ENCODE results near the gene KRT28.
"Not testable (repeated sequence)": the region's sequence is repeated elsewhere in the genome, so short reads cannot be mapped to it uniquely, and the experiment has no call there.

Gene KRT28

DNA sequence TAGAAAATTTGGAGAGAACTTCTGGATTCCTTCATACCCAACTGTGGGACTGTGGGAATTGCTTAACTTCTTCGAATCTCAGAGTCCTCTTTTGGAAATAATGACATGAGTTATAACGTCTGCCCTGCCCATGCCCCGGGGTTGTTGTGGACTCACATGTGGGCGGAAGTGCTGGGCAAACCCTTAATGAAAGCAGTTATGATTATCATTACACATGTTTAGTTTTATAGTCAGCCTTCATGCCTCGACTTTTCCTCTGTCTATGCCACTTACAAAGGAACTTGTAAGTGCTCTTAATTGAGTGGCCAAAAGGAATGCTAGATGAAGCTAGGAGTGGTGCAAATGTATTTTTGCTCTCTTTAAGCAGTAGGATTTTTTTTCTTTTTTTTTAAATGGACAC is 21.3 kb downstream of the KRT28 start:
- no peak for DNase-seq

DNA sequence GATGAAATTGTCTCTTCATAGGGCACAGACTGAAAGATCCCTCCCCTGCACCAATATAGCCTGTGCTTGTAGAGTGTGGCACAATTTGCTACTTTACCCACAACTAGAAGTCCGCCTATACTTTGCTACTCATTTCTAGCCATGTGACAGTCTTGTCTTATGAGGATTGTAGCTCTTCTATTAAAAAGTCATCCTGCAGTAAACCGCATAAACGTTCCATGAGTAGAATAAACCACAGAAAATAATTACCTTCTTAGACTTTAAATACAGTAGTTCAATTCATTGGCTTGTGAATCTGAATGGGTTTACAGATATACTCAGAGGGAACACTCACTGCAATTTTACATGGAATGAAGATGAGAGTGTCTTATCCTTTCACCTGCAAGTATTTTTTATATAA is 21.8 kb downstream of the KRT28 start:
- no peak for DNase-seq

DNA sequence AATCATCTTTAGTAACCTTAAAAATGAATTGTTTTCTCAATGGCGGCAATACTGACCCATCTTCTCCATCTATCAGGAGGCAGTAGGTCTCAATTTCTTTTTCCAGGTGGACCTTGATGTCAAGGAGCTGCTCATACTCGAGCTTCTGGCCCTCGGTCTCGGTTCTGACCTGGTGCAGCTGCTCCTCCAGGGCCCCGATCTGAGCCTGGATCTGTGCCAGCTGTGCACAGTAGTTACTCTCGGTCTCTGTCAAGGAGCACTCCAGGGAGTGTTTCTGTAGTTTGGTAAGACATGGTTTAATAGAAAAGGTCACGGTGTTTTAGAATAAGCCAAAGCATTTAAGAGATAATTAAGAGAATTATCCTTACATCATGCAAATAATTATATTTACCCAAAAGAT is 22.3 kb downstream of the KRT28 start:
- DNase-seq: no peak

DNA sequence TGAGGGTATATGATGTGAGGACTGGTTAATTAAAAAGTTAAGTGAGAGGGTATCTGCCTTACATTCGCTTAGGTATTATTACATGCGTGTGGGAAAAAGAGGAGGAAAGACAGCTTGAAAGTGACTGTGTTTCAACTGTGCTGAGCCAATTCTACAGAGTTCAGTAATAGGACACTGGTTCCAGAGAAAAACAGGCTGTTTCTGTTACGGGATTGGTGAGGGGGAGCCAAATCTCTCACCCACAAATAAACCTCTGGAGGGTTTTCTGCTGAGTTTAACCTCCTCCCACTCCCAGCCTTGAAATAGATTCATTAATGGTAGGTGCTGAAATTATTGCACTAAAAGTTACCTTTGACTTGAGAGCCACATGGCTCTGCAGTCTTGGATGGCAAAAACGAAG is 23.8 kb downstream of the KRT28 start:
- no peak for DNase-seq

DNA sequence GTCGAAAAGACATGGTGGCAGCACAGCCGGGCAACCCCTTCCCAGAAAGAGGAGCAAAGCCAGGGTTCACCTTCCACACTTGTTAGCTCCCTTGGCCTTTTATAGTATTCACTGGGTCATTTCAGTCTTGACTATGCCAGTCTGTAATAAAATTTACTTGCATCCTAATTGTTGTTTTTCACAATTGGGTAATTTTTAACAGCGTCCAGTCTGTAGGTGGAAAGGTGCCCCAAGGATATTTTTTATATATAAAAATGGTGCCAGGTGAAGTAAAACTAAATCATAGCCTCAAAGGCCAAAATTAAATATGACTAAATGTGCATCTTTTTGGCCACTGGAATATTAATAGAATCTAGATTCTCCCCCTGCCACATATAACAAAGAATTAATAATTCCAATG is 27.7 kb downstream of the KRT28 start, which contains the start of gene KRT26:
Gene KRT26 (minus strand): TSS at position 101 of the 400 bp plus-strand sequence. CDS start 88 bp downstream, at position 13.
- no peak for DNase-seq

DNA sequence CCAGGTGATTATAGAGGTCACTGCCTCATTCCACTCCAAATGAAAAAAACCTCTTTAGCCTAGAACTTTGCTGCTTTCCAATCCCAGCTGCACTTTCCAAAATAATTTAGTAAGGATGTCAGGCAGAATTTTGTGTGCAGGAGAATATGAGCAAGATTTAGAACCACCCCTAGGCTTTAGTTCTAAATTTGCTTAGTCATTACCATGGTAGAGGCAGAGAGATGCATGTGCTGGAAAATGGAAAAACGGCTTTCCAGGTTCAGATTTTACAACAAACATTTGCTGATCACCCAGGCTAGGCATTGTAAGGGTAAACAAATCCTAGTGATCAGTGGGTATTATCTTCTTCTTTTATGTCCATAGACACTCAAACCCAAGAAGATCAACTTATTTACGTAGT is 34.1 kb downstream of the KRT28 start:
- DNase-seq: no peak

DNA sequence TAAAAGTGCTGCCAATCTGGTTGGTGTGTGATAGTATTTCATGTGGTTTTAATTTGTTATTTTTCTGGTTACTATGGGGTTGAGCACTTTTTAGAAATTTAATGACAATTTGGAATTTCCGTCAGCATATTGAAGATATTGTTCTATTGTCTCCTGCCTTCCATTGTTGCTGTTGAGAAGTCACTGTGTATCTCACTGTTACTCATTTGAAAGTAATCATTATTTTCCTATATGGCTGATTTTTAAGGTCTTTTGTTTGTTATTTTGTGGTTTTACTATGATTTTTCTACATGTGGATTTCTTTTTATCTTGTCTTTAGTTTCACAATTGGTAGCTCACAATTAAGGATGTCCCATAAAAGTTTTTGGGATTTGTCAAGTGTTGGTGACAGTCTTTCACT is 36.0 kb downstream of the KRT28 start:
- DNase-seq: no peak

DNA sequence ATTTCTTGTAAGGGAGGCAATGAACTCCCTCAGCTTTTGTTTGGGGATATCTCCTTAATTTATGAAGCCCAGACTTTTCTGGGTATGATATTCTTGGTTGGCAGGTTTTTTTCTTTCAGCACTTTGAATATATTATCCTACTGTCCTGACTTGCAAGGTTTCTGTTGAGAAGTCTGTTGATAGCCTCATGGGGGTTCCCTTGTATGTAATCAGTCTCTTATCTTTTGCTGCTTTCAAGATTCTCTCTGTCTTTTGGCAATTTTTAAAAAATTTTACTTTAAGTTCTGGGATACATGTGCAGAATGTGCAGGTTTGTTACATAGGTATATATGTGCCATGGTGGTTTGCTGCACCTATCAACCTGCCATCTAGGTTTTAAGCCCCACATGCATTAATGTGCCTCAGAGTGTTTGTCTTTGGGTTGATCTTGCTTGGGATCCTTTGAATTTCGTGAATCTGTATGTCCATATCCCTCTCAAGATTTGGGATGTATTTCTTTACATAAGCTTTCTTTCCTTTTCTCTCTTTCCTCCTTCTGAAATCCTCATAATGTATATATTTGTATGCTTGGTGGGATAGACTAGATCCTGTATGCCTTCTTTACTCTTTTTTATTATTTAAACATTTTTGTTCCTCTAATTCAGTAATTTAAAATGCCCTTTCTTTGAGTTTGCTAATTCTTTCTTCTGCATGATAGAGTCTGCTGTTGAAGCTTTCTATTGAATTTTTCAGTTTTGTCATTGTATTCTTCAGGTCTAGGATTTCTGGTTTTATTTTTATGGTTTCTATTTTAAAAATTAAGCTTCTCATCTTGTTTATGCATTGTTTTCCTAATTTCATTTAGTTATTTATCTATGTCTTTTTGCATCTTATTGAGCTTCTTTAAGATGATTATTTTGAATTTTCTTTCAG is 39.4 kb downstream of the KRT28 start:
- no peak for DNase-seq

DNA sequence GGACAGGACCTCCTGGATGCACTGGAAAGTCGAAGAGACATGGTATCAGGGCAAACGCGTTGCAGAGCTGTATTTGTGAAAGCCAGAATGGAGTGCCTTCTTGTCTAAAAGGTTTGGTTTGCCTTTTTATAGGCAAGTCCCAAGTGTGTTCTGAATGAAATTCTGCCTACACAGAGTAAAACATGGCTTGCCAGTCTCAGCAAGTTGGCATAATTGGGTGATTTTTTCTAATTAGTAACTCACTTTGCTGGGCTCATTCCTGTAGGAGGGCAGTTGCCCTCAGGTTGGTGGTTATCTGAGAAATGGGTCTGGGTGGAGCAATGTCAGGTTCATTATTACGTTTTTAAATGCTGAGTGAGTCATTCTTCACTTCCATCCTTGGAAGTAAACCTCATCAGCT is 44.5 kb downstream of the KRT28 start, which contains the start of gene KRT25:
Gene KRT25 (minus strand): TSS at position 101 of the 400 bp plus-strand sequence. CDS start 60 bp downstream, at position 41.
- DNase-seq: no peak

DNA sequence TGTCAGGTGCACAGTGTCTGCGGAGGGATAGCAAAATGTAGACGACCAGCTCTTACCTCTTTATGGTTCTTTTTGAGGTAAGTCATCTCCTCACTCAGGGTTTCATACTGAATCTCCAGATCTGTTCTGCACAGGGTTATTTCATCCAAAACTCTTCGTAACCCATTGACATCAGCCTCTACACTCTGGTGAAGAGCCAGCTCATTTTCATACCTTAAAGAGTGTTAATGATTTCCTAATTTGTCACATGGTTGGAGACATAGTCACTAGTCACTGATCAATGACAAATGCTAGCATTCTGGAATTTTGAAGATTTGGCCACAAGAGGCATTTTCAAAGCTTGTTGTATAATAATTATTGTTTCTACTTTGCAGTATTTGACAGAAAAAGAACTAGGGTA is 46.0 kb downstream of the KRT28 start:
- no peak for DNase-seq

DNA sequence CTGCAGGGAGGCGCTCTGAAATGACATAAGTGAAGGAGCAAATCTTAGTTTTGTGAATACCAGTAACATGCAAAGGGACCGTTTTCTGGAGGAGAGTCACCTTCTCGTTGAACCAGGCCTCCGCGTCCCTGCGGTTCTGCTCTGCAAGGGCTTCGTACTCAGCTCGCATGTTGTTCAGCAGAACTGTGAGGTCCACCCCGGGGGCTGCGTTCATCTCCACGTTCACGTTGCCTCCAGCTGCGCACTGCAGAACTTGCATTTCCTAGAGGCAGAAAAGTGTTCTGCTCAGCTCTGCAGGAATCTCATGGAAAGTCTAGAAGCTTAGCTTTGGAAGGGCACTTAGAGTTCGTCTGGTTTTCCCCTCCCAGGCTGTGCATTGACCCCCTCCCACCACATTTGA is 48.7 kb downstream of the KRT28 start:
- no peak for DNase-seq

DNA sequence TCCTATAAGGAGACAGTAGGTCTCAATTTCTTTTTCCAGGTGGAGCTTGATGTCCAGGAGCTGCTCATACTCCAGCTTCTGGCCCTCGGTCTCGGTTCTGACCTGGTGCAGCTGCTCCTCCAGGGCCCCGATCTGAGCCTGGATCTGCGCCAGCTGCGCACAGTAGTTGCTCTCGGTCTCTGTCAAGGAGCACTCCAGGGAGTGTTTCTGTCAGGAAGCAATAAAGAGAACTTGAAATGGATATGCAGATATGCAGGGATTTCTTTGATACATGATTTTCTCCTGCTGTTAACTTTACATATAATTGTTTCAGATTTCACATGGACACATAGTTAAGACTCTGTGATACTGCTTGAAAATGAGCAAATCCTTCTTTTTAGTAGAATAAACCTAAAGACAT is 49.4 kb downstream of the KRT28 start:
- DNase-seq: no peak

DNA sequence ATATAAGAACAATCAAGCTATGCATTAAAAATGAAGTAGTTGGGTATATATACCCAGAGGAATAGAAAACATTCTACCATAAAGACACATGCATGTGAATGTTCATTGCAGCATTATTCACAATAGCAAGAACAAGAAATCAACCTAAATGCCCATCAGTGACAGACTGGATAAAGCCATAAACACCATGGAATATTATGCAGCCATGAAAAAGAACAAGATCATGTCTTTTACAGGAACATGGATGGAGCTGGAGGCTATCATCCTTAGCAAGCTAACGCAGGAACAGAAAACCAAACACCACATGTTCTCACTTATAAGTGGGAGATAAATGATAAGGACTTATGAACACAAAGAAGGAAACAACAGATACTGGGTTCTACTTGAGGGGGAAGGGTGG is 51.1 kb downstream of the KRT28 start:
- DNase-seq: not testable (repeated sequence)
